Measurements from ENCODE around the gene METTL23.
"Not testable (repeated sequence)": the region's sequence is repeated elsewhere in the genome, so short reads cannot be mapped to it uniquely, and the experiment has no call there.

METTL23 gene

GRCh38 chr17:76735586-76736348 lies 9.1 kb downstream of the METTL23 start:
- DNase-seq (ENCODE audit: low read depth), result no peak

GRCh38 chr17:76736349-76737081 lies 9.9 kb downstream of the METTL23 start:
- peak; percentile 39 for DNase-seq (ENCODE audit: low read depth)

GRCh38 chr17:76737082-76737675 lies 10.5 kb downstream of the METTL23 start, which contains the start of gene SRSF2:
Gene SRSF2 (minus strand): TSS chr17:76737331. CDS start chr17:76737160, 171 bp downstream.
- DNase-seq (ENCODE audit: low read depth), result peak; percentile 92

- peak; percentile 76 for DNase-seq (ENCODE audit: low read depth)
Observed at GRCh38 chr17:76737676-76738467, 11.2 kb downstream of the METTL23 start, which contains the start of gene MFSD11. Gene MFSD11 (plus strand): TSS chr17:76738119. CDS start chr17:76738353, 234 bp downstream.

GRCh38 chr17:76738468-76738850 lies 11.8 kb downstream of the METTL23 start:
- DNase-seq (ENCODE audit: low read depth), result no peak

GRCh38 chr17:76739568-76740115 lies 13.0 kb downstream of the METTL23 start:
- DNase-seq (ENCODE audit: low read depth), result not testable (repeated sequence)

GRCh38 chr17:76740329-76741118 lies 13.9 kb downstream of the METTL23 start:
- no peak for DNase-seq (ENCODE audit: low read depth)

- DNase-seq (ENCODE audit: low read depth), result no peak
Observed at GRCh38 chr17:76742958-76743357, 16.3 kb downstream of the METTL23 start.

GRCh38 chr17:76744747-76745146 lies 18.1 kb downstream of the METTL23 start:
- DNase-seq (ENCODE audit: low read depth), result no peak

GRCh38 chr17:76745785-76746184 lies 19.1 kb downstream of the METTL23 start:
- not testable (repeated sequence) for DNase-seq (ENCODE audit: low read depth)

- DNase-seq (ENCODE audit: low read depth), result no peak
Observed at GRCh38 chr17:76747716-76748363, 21.2 kb downstream of the METTL23 start.

GRCh38 chr17:76748657-76749056 lies 22.0 kb downstream of the METTL23 start:
- DNase-seq (ENCODE audit: low read depth), result no peak

- DNase-seq (ENCODE audit: low read depth), result no peak
Observed at GRCh38 chr17:76751416-76751993, 24.9 kb downstream of the METTL23 start.

GRCh38 chr17:76752006-76752405 lies 25.4 kb downstream of the METTL23 start:
- DNase-seq (ENCODE audit: low read depth), result no peak

GRCh38 chr17:76753061-76753961 lies 26.7 kb downstream of the METTL23 start:
- DNase-seq (ENCODE audit: low read depth), result no peak

GRCh38 chr17:76755285-76755684 lies 28.6 kb downstream of the METTL23 start:
- no peak for DNase-seq (ENCODE audit: low read depth)

- DNase-seq (ENCODE audit: low read depth), result no peak
Observed at GRCh38 chr17:76757256-76757655, 30.6 kb downstream of the METTL23 start.

GRCh38 chr17:76758570-76758969 lies 31.9 kb downstream of the METTL23 start:
- no peak for DNase-seq (ENCODE audit: low read depth)

All from stimulated activated CD8-positive, alpha-beta memory T cell treated with anti-CD3 and anti-CD28 coated beads, Interleukin-7, amount 100 ng/mL, for 24 hours (primary cell).